GM18909 (cell line): ENCODE measurements around the gene SLC9A3.

Experiments
- ATAC-seq: cut with Tn5 transposase; IDR thresholded peaks from one replicate; pipeline ENCODE4 v1.9.1; 2021; ENCODE audit warnings: mild to moderate bottlenecking; ENCODE audit not compliant: unreplicated experiment, poor library complexity

SLC9A3 gene

GRCh38 chr5:465591-466403, 58.5 kb downstream of the SLC9A3 start:
- no peak for ATAC-seq

- no peak for ATAC-seq
Measured at GRCh38 chr5:464843-465590, 59.2 kb downstream of the SLC9A3 start.

GRCh38 chr5:464446-464842, 59.8 kb downstream of the SLC9A3 start:
- no peak for ATAC-seq

- no peak for ATAC-seq
Measured at GRCh38 chr5:463952-464351, 60.3 kb downstream of the SLC9A3 start.

- ATAC-seq = no peak
Measured at GRCh38 chr5:463301-463700, 60.9 kb downstream of the SLC9A3 start.

GRCh38 chr5:462051-462481, 62.2 kb downstream of the SLC9A3 start:
- no peak for ATAC-seq

GRCh38 chr5:460273-460625, 64.0 kb downstream of the SLC9A3 start:
- ATAC-seq = no peak

GRCh38 chr5:459562-460272, 64.5 kb downstream of the SLC9A3 start:
- no peak for ATAC-seq

- ATAC-seq = peak; percentile 46
Measured at GRCh38 chr5:458547-459353, 65.5 kb downstream of the SLC9A3 start.

GRCh38 chr5:457195-457961, 66.9 kb downstream of the SLC9A3 start:
- ATAC-seq = no peak

GRCh38 chr5:456351-457194, 67.7 kb downstream of the SLC9A3 start:
- no peak for ATAC-seq

GRCh38 chr5:455806-456205, 68.4 kb downstream of the SLC9A3 start:
- no peak for ATAC-seq

- ATAC-seq = no peak
Measured at GRCh38 chr5:454936-455335, 69.3 kb downstream of the SLC9A3 start.

GRCh38 chr5:453725-454481, 70.3 kb downstream of the SLC9A3 start:
- ATAC-seq = no peak

- no peak for ATAC-seq
Measured at GRCh38 chr5:452978-453710, 71.1 kb downstream of the SLC9A3 start.

GRCh38 chr5:451587-452458, 72.4 kb downstream of the SLC9A3 start:
- ATAC-seq = no peak
